H1 (cell line): ENCODE measurements around the gene MPP2. TPM values are rescaled to one million over a fixed set of nuclear protein-coding genes. Genes with fewer than 3 reads are reported as not detected.

Experiments
- NANOG ChIP-seq: IDR thresholded peaks from 2 replicates; pipeline ENCODE4 v1.6.1; 2011; ENCODE audit warnings: low read length, low read depth, mild to moderate bottlenecking, inconsistent platforms; ENCODE audit not compliant: insufficient read depth, poor library complexity, severe bottlenecking
- polyA plus RNA-seq, 7 experiments: library from polyadenylated mRNA; depleted of rRNA in 3 of 7; stranded (reverse) in 5 of 7; unstranded in 2 of 7; fragments of >200 nt in 5 of 7; fragments of 200-250 nt in 2 of 7; gene quantifications; 1 replicate in 5 of 7; 2 replicates in 1 of 7; 4 replicates in 1 of 7; pipeline versions ENCODE4 v1.2.1 to v1.2.3, GENCODE V29; 2011 to 2013; ENCODE audit warnings: missing spikeins in 2 of 7, mixed read lengths in 2 of 7
- total RNA-seq: library from RNA; stranded (reverse); fragmentation: NEBNext Ultra II Directional; extraction: Animal tissue kit (Norgen Biotek cat#: 25700); gene quantifications from 2 replicates; pipeline ENCODE4 v1.2.1, GENCODE V29; 2021

MPP2 gene
- total and polyA plus RNA-seq, 2 of the 8 experiments (the other 6 are each of a cell fraction or from before 2014, with no cell fraction given) = 30.9 to 34.1 TPM

DNA sequence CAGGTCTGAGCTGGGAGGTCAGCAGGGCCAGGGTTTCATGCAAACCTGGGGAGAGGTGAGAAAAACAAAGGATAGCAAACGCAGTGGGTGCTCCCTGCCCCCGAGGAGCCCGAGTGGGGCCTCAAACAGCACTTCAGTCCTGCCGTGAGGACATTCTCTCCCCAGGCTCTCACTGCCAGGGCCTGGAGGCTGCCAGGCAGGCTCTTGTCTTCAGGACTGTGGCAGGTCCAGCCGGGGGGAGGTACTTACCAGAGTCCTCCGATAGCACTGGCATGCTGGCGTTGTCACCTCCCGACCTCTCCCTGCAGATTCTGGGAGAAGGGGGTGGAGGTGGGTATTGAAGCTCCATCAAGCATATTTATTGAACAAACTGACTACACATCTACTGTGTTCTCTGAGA, 75.7 kb downstream of the MPP2 start (continued):
- TF ChIP-seq NANOG = no peak
